Immature natural killer cell (primary cell): ENCODE results near the gene ARHGAP31. TPM values are rescaled to one million over a fixed set of nuclear protein-coding genes. Genes with fewer than 3 reads are reported as not detected.
A peak's percentile ranks its signal among the peaks of the same experiment; 100 is the strongest.

Experiments used
- DNase-seq, 3 donors: peaks; one replicate each; pipeline ENCODE4 v3.0.0; 2022; ENCODE audit warnings: mixed read lengths in 1 of 3
- H3K27ac Mint-ChIP-seq, 6 donors: one replicate each; pipeline ENCODE4 v1.8.0; 2020; ENCODE audit warnings: mixed read lengths in 6 of 6, mild to moderate bottlenecking in 5 of 6, inconsistent platforms in 4 of 6, moderate library complexity in 3 of 6
- H3K27me3 Mint-ChIP-seq, 3 donors: one replicate each; pipeline ENCODE4 v1.8.0; 2020 to 2021; ENCODE audit warnings: low read depth in 3 of 3, mild to moderate bottlenecking in 3 of 3, mixed read lengths in 3 of 3, moderate library complexity in 3 of 3, inconsistent platforms in 1 of 3
- H3K36me3 Mint-ChIP-seq, 3 donors: one replicate each; pipeline ENCODE4 v1.8.0; 2020; ENCODE audit warnings: mixed read lengths in 3 of 3, inconsistent platforms in 2 of 3, mild to moderate bottlenecking in 2 of 3
- H3K4me1 Mint-ChIP-seq, 2 donors: one replicate each; pipeline ENCODE4 v1.8.0; 2020; ENCODE audit warnings: inconsistent platforms in 2 of 2, mild to moderate bottlenecking in 2 of 2, mixed read lengths in 2 of 2, moderate library complexity in 1 of 2
- H3K4me3 Mint-ChIP-seq, 5 donors: one replicate each; pipeline ENCODE4 v1.8.0; 2020; ENCODE audit warnings: mild to moderate bottlenecking in 5 of 5, mixed read lengths in 5 of 5, inconsistent platforms in 3 of 5, moderate library complexity in 3 of 5
- H3K9me3 Mint-ChIP-seq, 6 donors: one replicate each; pipeline ENCODE4 v1.8.0; 2020; ENCODE audit warnings: mild to moderate bottlenecking in 6 of 6, mixed read lengths in 6 of 6, inconsistent platforms in 4 of 6, moderate library complexity in 3 of 6
- polyA plus RNA-seq, 3 donors: library from polyadenylated mRNA; unstranded; fragments of 300-500 nt; fragmentation: Illumina TruSeq; gene quantifications; one replicate each; pipeline ENCODE4 v1.2.3, GENCODE V29; 2021

ARHGAP31 gene
- polyA plus RNA-seq, 3 donors from 2014 or later = 1.1 to 4.9 (median 2.8) TPM

DNA sequence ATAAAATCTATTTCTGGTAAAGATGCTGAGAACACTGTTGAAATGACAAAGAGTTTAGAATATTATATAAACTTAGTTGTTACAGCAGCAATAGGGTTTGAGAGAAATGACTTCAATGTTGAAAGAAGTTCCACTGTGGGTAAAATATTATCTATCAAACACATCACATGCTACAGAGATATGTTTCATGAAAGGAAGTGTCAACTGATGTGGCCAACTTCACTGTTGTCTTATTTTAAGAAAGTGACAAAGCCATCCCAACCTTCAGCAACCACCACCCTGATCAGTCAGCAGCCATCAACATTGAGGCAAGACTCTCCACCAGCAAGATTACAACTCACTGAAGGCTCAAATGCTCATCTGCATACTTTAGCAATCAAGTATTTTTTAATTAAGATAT, 149.0 kb downstream of the ARHGAP31 start:
- H3K27ac Mint-ChIP-seq = peak overlapping the region in 1 of 6 donors; percentile 66
- H3K4me3 Mint-ChIP-seq = no peak overlapping the region
- peaks cover 9 to 42% (median 24%) of the 10 kb centered on the region in 3 donors for H3K36me3 Mint-ChIP-seq
- H3K27me3 Mint-ChIP-seq = no peaks in the 10 kb centered on the region
- H3K9me3 Mint-ChIP-seq = no peaks in the 10 kb centered on the region
- H3K4me1 Mint-ChIP-seq = peaks cover 6 to 20% of the 10 kb centered on the region in 2 donors
- DNase-seq = no peak

GRCh38 chr3:119444590-119444989, 150.4 kb downstream of the ARHGAP31 start:
- peaks cover 3 to 12% of the 10 kb centered on the region in 2 donors for H3K4me1 Mint-ChIP-seq
- DNase-seq = no peak
- no peaks in the 10 kb centered on the region for H3K9me3 Mint-ChIP-seq
- H3K36me3 Mint-ChIP-seq = peaks cover 9 to 37% (median 24%) of the 10 kb centered on the region in 3 donors
- no peaks in the 10 kb centered on the region for H3K27me3 Mint-ChIP-seq
- H3K4me3 Mint-ChIP-seq = no peak overlapping the region
- peak overlapping the region in 1 of 6 donors; percentile 12 for H3K27ac Mint-ChIP-seq

DNA sequence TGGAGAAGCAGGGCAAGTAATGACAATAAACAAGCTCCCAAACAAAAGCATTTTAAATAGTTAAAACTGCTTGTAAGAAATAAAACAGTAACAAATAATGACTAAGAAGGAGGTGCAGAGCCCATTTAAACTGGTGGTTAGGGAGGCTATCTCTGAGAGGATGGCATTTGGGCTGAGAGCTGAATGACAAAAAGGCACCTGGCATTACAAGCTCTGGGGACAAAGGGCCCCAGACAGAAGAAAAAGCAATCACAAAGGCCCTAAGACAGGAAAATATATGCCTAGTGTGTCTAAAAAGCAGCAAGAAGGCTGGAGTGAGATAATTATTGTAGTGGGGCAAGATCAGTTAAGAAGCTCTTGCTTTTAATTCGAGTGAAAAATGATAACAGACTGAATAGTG, 159.6 kb downstream of the ARHGAP31 start:
- DNase-seq = no peak
- Mint-ChIP-seq H3K27me3 (no peaks in the 10 kb centered on the region), H3K27ac (peak overlapping the region in 1 of 6 donors; percentile 51), H3K9me3 (no peaks in the 10 kb centered on the region), H3K36me3 (peaks cover 15 to 50% (median 18%) of the 10 kb centered on the region in 3 donors), H3K4me1 (peaks cover 6 to 55% of the 10 kb centered on the region in 2 donors), H3K4me3 (no peak overlapping the region)

- Mint-ChIP-seq H3K4me3 (no peak overlapping the region), H3K36me3 (peaks cover 11 to 60% (median 12%) of the 10 kb centered on the region in 3 donors), H3K27me3 (no peaks in the 10 kb centered on the region), H3K4me1 (peaks cover 6 to 76% of the 10 kb centered on the region in 2 donors), H3K9me3 (no peaks in the 10 kb centered on the region), H3K27ac (peak overlapping the region in 2 of 6 donors; percentile 30 to 59)
- no peak for DNase-seq
These were observed 162.3 kb downstream of the ARHGAP31 start for GRCh38 chr3:119456469-119456868.

DNA sequence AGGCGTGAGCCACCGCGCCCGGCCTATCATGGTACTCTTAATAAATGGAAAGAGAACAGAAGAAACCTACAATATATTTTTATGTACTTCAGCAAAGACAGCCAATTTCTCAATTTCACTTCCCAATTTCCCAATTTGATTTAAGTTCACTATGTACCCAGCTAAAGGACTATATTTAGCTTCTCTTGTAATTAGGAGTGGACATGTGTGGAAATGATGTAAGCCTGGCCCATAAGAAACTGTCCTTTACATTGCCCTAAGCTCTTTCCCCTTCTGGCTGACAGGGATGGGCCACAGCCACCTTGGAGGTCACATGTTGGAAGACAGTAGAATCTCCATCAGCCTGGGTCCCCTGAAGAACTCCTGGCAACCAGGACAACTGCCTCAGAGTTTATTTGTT, 163.1 kb downstream of the ARHGAP31 start:
- Mint-ChIP-seq H3K9me3 (no peaks in the 10 kb centered on the region), H3K4me1 (peaks cover 12 to 78% of the 10 kb centered on the region in 2 donors), H3K27me3 (peaks cover 0 to 2% (median 0%) of the 10 kb centered on the region in 3 donors), H3K36me3 (peaks cover 8 to 55% (median 11%) of the 10 kb centered on the region in 3 donors), H3K4me3 (no peak overlapping the region), H3K27ac (no peak overlapping the region)
- DNase-seq = no peak

- Mint-ChIP-seq H3K27me3 (peaks cover 16 to 21% (median 16%) of the 10 kb centered on the region in 3 donors), H3K36me3 (peaks cover 0 to 17% (median 4%) of the 10 kb centered on the region in 3 donors), H3K4me3 (peak within 1 kb of the TSS; percentile 84 to 92 (median 86)), H3K27ac (peak within 1 kb of the TSS; percentile 98 to 100 (median 100)), H3K4me1 (peaks cover 32 to 60% of the 10 kb centered on the region in 2 donors), H3K9me3 (peaks cover 0 to 3% (median 0%) of the 10 kb centered on the region in 6 donors)
- peak; percentile 100 for DNase-seq
These were observed 169.3 kb downstream of the ARHGAP31 start, which contains the start of gene TMEM39A for GRCh38 chr3:119463171-119464169. Gene TMEM39A, minus strand, starts transcription at chr3:119463615. Its CDS starts 1,541 bp downstream, at chr3:119462074.

DNA sequence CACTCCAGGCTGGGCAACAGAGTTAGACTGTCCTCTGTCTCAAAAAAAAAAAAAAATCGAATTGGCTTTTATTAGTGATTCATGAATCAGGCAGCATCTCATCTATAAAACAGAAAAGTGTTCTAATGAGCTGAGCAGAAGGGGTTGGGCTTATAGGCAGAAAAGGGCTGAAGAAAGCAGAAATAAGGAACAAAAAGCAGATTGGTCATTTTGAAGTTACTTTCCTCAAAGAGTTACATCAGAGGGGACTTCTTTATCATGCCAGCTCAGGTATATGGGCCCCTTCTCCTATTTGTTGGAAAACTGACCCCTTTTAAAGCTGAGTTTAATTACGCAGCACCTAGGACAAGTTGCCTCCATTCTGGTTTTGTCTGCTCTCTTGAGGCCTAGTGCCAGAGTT, 173.9 kb downstream of the ARHGAP31 start:
- H3K36me3 Mint-ChIP-seq = peaks cover 6 to 13% (median 13%) of the 10 kb centered on the region in 3 donors
- H3K4me1 Mint-ChIP-seq = peaks cover 47 to 49% of the 10 kb centered on the region in 2 donors
- no peak for DNase-seq
- peak overlapping the region; percentile 85 to 97 (median 92) for H3K27ac Mint-ChIP-seq
- H3K4me3 Mint-ChIP-seq = peak overlapping the region; percentile 92 to 97 (median 94)
- peaks cover 0 to 3% (median 0%) of the 10 kb centered on the region in 6 donors for H3K9me3 Mint-ChIP-seq
- peaks cover 11 to 16% (median 12%) of the 10 kb centered on the region in 3 donors for H3K27me3 Mint-ChIP-seq

GRCh38 chr3:119469418-119470189, 175.4 kb downstream of the ARHGAP31 start:
- H3K4me3 Mint-ChIP-seq = peak overlapping the region; percentile 92 to 97 (median 94)
- H3K9me3 Mint-ChIP-seq = no peaks in the 10 kb centered on the region
- H3K36me3 Mint-ChIP-seq = peaks cover 6 to 13% (median 13%) of the 10 kb centered on the region in 3 donors
- peaks cover 33 to 37% of the 10 kb centered on the region in 2 donors for H3K4me1 Mint-ChIP-seq
- peaks cover 0 to 2% (median 2%) of the 10 kb centered on the region in 3 donors for H3K27me3 Mint-ChIP-seq
- peak in 1 of 3 donors; percentile 10 for DNase-seq
- H3K27ac Mint-ChIP-seq = peak overlapping the region; percentile 84 to 97 (median 90)

Other genes with a start within 250 kb of the ARHGAP31 start
- gene TEX55, start 148.2 kb upstream of the ARHGAP31 start, polyA plus RNA-seq = not detected
- not detected for gene UPK1B, start 120.8 kb upstream of the ARHGAP31 start, polyA plus RNA-seq
- gene B4GALT4, start 53.5 kb upstream of the ARHGAP31 start, polyA plus RNA-seq = 10 to 100 TPM; 24.0 to 29.0 (median 24.3) TPM
- 10 to 100 TPM in 1 of 3 donors, 1 to 10 TPM in 2; 6.5 to 21.6 (median 8.7) TPM for gene TMEM39A, start 169.2 kb downstream of the ARHGAP31 start, polyA plus RNA-seq
- gene POGLUT1, start 174.6 kb downstream of the ARHGAP31 start, polyA plus RNA-seq = 10 to 100 TPM; 33.8 to 57.7 (median 41.1) TPM
- 10 to 100 TPM; 54.3 to 78.4 (median 69.4) TPM for gene TIMMDC1, start 204.2 kb downstream of the ARHGAP31 start, polyA plus RNA-seq